ENCODE results near the gene GALNT2.

Gene GALNT2

DNA sequence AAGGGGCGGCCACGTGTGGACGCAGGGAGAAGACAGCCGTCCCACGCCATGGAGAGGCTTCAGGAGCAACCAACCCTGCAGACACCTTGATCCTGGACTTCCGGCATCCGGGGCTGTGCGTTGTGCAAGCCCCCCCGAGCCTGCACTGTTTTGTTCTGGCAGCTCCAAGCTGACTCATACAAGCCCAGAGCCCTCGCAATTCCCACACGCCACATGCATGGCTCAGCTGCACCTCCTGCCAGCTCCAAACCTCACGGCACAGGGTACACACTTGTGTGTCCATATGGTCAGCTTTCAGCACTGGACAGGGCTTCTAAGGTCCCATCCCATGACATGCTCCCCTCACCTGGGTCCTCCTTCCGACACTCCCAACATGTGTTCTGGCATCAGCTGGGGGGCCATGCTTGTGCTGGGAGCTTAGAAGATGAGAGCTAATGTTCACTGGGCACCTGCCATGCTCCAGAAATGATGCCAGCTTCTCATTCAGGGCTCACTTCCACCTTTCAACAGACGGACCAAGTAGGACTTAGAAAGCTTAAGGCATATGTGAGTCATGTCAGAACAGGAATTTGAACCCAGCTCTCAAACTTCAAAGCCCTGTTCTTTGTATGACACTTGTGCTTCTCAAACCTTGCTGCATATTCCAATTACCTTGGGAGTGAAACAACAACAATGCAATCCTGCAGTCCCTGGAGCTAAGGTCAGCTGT lies 221.8 kb downstream of the GALNT2 start:
- Histone ChIP-seq H2AFZ (ENCODE audit: low read length, unreplicated experiment) (no peak overlapping the region), H3K79me2 (ENCODE audit: control insufficient read depth, insufficient read depth, low read length, unreplicated experiment) (no peaks in the 10 kb centered on the region), H3K4me1 (ENCODE audit: control insufficient read depth, insufficient read depth, low read length, unreplicated experiment) (no peaks in the 10 kb centered on the region), H3K36me3 (ENCODE audit: insufficient read depth, low read length) (no peaks in the 10 kb centered on the region), H3K4me3 (ENCODE audit: low read depth, low read length) (no peak overlapping the region), H3K27ac (ENCODE audit: low read depth, low read length) (no peak overlapping the region), H3K27me3 (ENCODE audit: insufficient read depth, low read length) (peaks cover 14% of the 10 kb centered on the region)

DNA sequence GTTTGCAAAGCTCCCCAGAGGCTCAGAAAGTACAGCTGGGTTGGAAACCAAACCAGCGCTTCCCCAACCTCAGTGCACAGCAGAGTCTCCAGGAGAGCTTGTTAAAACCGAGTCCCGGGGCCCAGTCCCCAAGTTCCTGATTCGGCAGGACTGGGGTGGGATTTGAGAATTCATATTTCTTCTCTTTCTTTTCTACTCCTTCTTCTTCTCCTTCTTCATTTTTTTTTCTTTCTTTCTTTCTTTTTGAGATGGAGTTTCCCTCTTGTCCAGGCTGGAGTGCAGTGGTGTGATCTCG lies 222.3 kb downstream of the GALNT2 start:
- Histone ChIP-seq H2AFZ (ENCODE audit: low read length, unreplicated experiment) (no peak overlapping the region), H3K27me3 (ENCODE audit: insufficient read depth, low read length) (peaks cover 19% of the 10 kb centered on the region), H3K4me3 (ENCODE audit: low read depth, low read length) (no peak overlapping the region), H3K4me1 (ENCODE audit: control insufficient read depth, insufficient read depth, low read length, unreplicated experiment) (no peaks in the 10 kb centered on the region), H3K79me2 (ENCODE audit: control insufficient read depth, insufficient read depth, low read length, unreplicated experiment) (no peaks in the 10 kb centered on the region), H3K36me3 (ENCODE audit: insufficient read depth, low read length) (no peaks in the 10 kb centered on the region), H3K27ac (ENCODE audit: low read depth, low read length) (no peak overlapping the region)

DNA sequence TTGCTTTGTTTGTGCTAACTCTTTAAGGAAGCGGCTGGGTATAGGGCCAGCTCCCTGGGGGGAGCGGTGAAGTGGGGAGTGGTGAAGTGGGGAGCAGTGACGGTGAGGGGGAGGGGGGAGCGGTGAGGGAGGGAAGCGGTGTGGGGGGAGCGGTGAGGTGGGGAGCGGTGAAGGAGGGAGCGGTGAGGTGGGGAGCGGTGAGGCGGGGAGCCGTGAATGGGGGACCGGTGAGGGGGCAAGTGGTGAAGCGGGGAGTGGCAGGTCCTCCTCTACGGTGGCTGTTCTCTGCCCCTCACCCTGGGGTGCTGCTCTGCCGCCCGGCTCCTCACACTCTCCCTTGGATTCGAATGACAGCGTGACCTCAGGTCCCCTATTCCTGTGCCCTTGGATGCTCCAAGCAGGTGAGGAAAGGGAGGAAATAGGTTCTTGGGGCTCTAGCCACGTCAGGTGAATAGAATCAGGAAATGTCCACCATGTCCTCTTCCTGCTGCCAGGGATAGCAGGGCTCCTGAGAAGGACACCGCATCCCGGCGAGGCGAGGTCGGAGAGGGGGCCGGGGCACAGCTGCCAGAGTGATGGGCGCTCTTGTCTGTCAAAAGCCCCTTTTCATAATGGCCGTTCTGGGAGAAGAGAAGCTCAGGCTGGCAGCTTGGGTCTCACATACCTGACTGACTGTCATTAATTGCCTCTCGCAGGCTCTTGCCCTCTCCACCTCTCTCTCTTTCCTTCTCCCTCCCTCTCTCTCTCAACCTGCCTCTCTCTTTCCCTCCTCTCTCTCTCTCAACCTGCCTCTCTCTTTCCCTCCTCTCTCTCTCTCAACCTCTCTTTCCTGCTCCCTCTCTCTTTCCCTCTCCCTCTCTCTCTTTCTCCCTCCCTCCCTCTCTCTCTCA lies 224.9 kb downstream of the GALNT2 start:
- no peaks in the 10 kb centered on the region for H3K36me3 ChIP-seq (ENCODE audit: insufficient read depth, low read length)
- no peaks in the 10 kb centered on the region for H3K4me1 ChIP-seq (ENCODE audit: control insufficient read depth, insufficient read depth, low read length, unreplicated experiment)
- peaks cover 40% of the 10 kb centered on the region for H3K27me3 ChIP-seq (ENCODE audit: insufficient read depth, low read length)
- H2AFZ ChIP-seq (ENCODE audit: low read length, unreplicated experiment): no peak overlapping the region
- no peaks in the 10 kb centered on the region for H3K79me2 ChIP-seq (ENCODE audit: control insufficient read depth, insufficient read depth, low read length, unreplicated experiment)
- H3K4me3 ChIP-seq (ENCODE audit: low read depth, low read length): no peak overlapping the region
- no peak overlapping the region for H3K27ac ChIP-seq (ENCODE audit: low read depth, low read length)

DNA sequence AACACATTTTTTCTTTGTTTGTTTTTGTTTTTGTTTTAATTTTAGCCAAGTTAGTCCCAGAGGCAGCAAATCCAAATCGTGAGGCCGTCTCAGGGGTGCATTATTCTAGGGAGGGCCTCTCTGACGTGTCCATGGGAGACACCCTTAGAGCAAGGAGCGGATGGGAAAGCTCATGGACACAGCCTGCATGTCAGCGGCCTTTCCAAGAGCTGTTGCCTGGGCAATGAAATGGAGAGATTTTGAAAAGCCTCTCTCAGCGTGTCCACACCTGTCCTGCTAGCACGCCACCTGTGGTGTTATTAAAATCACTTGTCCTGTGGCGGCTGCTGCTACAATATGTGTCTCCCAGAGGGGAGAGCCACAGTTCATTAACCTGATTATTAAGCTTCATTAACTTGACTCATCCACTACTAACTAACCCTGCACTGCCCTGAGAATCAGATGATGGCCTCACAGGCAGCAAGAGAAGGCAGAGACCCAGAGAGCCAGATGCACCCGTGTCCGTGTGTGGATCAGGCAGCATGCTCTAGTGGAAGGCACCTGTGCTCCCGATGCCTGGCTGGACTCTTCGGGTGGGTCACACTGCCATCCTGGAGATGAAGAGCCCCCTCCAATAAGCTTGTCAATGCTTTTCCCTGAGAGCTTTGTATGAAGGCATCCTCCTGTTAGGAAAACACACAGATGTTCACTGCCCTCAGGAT lies 225.8 kb downstream of the GALNT2 start:
- H2AFZ ChIP-seq (ENCODE audit: low read length, unreplicated experiment): no peak overlapping the region
- no peaks in the 10 kb centered on the region for H3K4me1 ChIP-seq (ENCODE audit: control insufficient read depth, insufficient read depth, low read length, unreplicated experiment)
- H3K36me3 ChIP-seq (ENCODE audit: insufficient read depth, low read length): no peaks in the 10 kb centered on the region
- no peak overlapping the region for H3K27ac ChIP-seq (ENCODE audit: low read depth, low read length)
- H3K4me3 ChIP-seq (ENCODE audit: low read depth, low read length): no peak overlapping the region
- no peaks in the 10 kb centered on the region for H3K79me2 ChIP-seq (ENCODE audit: control insufficient read depth, insufficient read depth, low read length, unreplicated experiment)
- H3K27me3 ChIP-seq (ENCODE audit: insufficient read depth, low read length): peaks cover 40% of the 10 kb centered on the region

DNA sequence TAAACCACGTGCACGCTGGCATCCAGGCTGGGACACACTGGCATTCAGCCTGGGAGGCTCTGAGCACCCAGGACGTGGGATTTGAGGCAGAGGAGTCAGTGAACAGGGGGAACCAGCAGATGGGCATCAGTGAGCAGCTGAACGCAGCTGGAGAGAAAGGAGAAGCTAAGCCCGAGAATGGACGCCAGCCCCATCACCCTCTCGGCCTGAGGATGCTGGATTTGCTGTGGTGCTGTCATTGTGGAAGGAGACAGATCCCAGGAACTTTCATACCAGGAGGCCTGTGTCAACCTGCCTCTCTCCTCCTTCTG lies 226.3 kb downstream of the GALNT2 start:
- Histone ChIP-seq H3K36me3 (ENCODE audit: insufficient read depth, low read length) (no peaks in the 10 kb centered on the region), H3K27me3 (ENCODE audit: insufficient read depth, low read length) (peaks cover 40% of the 10 kb centered on the region), H3K79me2 (ENCODE audit: control insufficient read depth, insufficient read depth, low read length, unreplicated experiment) (no peaks in the 10 kb centered on the region), H3K4me1 (ENCODE audit: control insufficient read depth, insufficient read depth, low read length, unreplicated experiment) (no peaks in the 10 kb centered on the region), H3K27ac (ENCODE audit: low read depth, low read length) (no peak overlapping the region), H3K4me3 (ENCODE audit: low read depth, low read length) (no peak overlapping the region), H2AFZ (ENCODE audit: low read length, unreplicated experiment) (no peak overlapping the region)

DNA sequence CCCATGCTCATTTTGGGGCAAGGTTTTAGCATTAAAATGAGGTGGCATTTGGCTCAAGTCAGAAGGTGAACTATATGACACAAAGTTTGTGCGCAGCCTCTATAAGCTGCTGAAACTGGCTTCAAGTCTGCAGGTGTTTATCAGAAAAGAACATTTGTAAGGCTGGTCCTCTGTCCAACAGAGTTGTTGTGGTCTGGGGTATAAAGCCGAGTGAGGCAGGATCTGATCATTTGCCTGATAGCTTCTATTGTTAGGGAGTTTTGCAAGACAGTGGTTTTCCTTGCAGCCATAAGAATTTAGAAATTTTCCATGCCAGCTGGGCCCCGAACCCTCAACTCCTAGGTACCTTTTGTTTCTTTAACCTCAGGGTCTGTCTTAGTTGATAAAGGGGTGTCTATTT lies 228.3 kb downstream of the GALNT2 start:
- H3K36me3 ChIP-seq (ENCODE audit: insufficient read depth, low read length): no peaks in the 10 kb centered on the region
- no peaks in the 10 kb centered on the region for H3K4me1 ChIP-seq (ENCODE audit: control insufficient read depth, insufficient read depth, low read length, unreplicated experiment)
- H3K4me3 ChIP-seq (ENCODE audit: low read depth, low read length): no peak overlapping the region
- peaks cover 40% of the 10 kb centered on the region for H3K27me3 ChIP-seq (ENCODE audit: insufficient read depth, low read length)
- no peaks in the 10 kb centered on the region for H3K79me2 ChIP-seq (ENCODE audit: control insufficient read depth, insufficient read depth, low read length, unreplicated experiment)
- H3K27ac ChIP-seq (ENCODE audit: low read depth, low read length): no peak overlapping the region
- no peak overlapping the region for H2AFZ ChIP-seq (ENCODE audit: low read length, unreplicated experiment)

DNA sequence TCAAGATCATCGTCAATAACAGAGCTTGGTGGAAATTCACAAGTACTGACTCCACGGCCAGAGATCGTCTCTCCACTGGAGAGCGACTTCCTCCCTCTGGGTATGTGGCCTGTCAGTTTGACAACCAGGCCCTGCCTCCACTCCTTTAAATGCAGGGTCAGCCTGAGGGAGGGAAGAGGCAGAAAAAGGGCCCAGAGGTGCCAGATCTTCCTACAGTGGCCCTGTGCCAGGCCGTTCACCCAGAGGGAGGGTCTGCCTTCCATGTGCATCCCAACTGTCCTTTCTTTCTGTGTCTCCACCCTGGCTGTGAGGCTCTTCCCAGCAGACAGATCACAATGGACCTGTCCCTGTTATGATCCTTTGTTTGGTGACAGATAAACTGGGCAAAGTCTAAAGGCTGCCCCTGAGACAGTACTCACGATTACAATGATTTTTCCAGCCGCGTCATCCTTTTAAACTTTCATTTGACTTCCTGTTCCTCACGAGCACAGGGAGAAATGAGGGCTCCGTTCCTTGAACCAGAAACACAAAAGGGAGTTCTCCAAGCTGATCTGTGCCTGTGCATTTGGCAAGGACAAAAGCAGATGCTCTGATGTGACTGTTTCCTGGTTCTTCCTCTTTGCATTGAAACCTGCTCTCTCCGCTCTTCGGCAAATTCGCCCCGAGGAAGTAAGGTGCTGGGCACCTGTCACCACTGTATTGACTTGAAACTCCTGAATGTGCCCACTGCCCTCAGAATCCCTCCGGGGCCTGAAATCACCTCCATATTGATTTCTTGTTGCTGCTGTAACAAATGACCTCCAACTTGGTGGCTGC lies 232.4 kb downstream of the GALNT2 start:
- H2AFZ ChIP-seq (ENCODE audit: low read length, unreplicated experiment): no peak overlapping the region

DNA sequence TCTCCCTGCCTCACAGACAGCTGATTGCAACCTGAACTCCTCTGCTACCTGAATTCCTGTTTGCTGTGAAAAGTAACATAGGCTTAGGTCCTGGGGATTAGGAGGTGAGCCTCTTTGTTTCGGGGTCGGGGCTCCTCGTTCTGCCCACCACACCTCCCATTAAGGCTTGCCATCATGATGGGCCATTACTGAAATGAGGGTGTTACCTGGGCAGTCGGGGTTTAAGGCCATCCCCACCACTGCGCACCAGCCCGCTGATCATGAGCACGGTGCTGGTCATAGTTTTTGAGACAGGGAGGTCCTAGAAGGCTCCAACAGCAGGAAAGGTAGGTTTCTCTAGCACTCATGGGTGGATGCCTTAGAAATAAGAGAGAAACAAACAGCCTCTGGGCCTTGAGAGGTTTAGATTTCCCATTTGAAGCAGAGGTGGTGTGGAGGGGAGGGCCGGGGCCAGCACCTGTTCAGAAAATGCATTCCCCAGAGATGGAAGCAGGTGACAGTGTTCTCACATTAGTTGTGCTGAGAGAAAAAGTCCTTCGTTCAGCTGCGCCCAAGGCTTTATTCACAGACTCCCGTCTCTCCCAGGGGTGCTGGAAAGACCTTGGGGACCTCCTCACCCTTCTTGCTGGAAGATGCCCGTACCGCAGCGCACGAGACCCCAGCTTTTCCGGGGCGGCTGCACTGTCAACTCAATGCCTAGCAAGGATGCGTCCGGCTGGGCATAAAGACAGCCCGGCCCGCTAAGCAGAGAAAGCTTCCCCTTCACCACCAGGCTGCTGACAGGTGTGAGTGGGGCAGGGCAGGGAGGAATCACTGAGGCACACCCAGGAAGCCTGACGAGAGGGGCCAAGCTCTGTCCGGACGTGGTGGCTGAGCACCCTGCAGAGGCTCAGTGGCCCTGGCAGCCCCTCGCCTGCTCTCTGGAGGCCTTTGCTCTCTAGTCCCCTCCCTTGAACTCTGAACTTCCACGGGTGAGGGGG lies 233.6 kb downstream of the GALNT2 start:
- Histone ChIP-seq H3K27ac (ENCODE audit: low read depth, low read length) (no peak overlapping the region), H3K4me1 (ENCODE audit: control insufficient read depth, insufficient read depth, low read length, unreplicated experiment) (peaks cover 13% of the 10 kb centered on the region), H3K79me2 (ENCODE audit: control insufficient read depth, insufficient read depth, low read length, unreplicated experiment) (no peaks in the 10 kb centered on the region), H3K4me3 (ENCODE audit: low read depth, low read length) (no peak overlapping the region), H3K36me3 (ENCODE audit: insufficient read depth, low read length) (no peaks in the 10 kb centered on the region), H3K27me3 (ENCODE audit: insufficient read depth, low read length) (peaks cover 8% of the 10 kb centered on the region), H2AFZ (ENCODE audit: low read length, unreplicated experiment) (no peak overlapping the region)

More for the DNA sequence above, 232.4 kb downstream of the GALNT2 start:
- Histone ChIP-seq H3K4me1 (ENCODE audit: control insufficient read depth, insufficient read depth, low read length, unreplicated experiment) (peaks cover 13% of the 10 kb centered on the region), H3K4me3 (ENCODE audit: low read depth, low read length) (no peak overlapping the region), H3K79me2 (ENCODE audit: control insufficient read depth, insufficient read depth, low read length, unreplicated experiment) (no peaks in the 10 kb centered on the region), H3K27ac (ENCODE audit: low read depth, low read length) (no peak overlapping the region), H3K27me3 (ENCODE audit: insufficient read depth, low read length) (peaks cover 21% of the 10 kb centered on the region), H3K36me3 (ENCODE audit: insufficient read depth, low read length) (no peaks in the 10 kb centered on the region)

DNA sequence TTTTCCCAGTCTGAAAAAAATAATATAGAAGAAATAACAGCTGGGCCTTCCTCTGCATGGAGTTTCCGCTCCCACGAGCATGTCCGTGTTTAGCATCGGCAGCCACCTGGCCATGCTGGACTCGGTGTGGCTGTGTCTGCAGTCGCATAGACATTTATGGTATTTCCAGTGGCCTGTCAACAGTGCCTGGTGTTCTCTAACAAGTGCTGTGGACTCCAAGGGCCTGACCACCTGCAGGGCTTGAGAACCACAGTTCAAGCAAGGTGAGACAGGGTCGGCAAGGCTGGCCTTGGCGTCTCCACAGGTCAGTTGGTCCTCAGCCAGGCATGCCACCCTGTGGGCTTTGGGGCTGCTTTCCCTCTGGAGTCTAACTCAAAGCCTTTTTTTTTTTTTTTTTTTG lies 234.3 kb downstream of the GALNT2 start:
- H3K36me3 ChIP-seq (ENCODE audit: insufficient read depth, low read length): no peaks in the 10 kb centered on the region
- no peak overlapping the region for H2AFZ ChIP-seq (ENCODE audit: low read length, unreplicated experiment)
- H3K27me3 ChIP-seq (ENCODE audit: insufficient read depth, low read length): peaks cover 1% of the 10 kb centered on the region
- H3K4me3 ChIP-seq (ENCODE audit: low read depth, low read length): no peak overlapping the region
- H3K79me2 ChIP-seq (ENCODE audit: control insufficient read depth, insufficient read depth, low read length, unreplicated experiment): no peaks in the 10 kb centered on the region
- H3K4me1 ChIP-seq (ENCODE audit: control insufficient read depth, insufficient read depth, low read length, unreplicated experiment): peaks cover 13% of the 10 kb centered on the region
- H3K27ac ChIP-seq (ENCODE audit: low read depth, low read length): no peak overlapping the region
